ENCODE measurements around the gene BICC1. TPM values are rescaled to one million over a fixed set of nuclear protein-coding genes. Genes with fewer than 3 reads are reported as not detected.

The BICC1 gene
- total RNA-seq, 1 donor from 2014 or later: 58.0 TPM

- H3K36me3 ChIP-seq (ENCODE audit: control insufficient read depth, insufficient read depth, low read length): no peaks in the 10 kb centered on the region
- H3K27me3 ChIP-seq (ENCODE audit: control insufficient read depth, insufficient read depth, low read length): no peaks in the 10 kb centered on the region
- no peak for DNase-seq (ENCODE audit: low read depth)
- H3K4me3 ChIP-seq (ENCODE audit: low read depth, low read length): no peak overlapping the region
- TF ChIP-seq CTCF (IDR thresholded peaks at IDR 0.05; ENCODE audit: insufficient read depth, low read length, poor library complexity, severe bottlenecking): no peak
These were observed 230.9 kb downstream of the BICC1 start for GRCh38 chr10:58743466-58744115.

- no peak for DNase-seq (ENCODE audit: low read depth)
- TF ChIP-seq CTCF (IDR thresholded peaks at IDR 0.05; ENCODE audit: insufficient read depth, low read length, poor library complexity, severe bottlenecking): no peak
- Histone ChIP-seq H3K27me3 (ENCODE audit: control insufficient read depth, insufficient read depth, low read length) (no peaks in the 10 kb centered on the region), H3K36me3 (ENCODE audit: control insufficient read depth, insufficient read depth, low read length) (no peaks in the 10 kb centered on the region), H3K4me3 (ENCODE audit: low read depth, low read length) (no peak overlapping the region)
These were observed 234.0 kb downstream of the BICC1 start for GRCh38 chr10:58746474-58747185.

GRCh38 chr10:58747687-58748086 lies 235.0 kb downstream of the BICC1 start:
- no peak for TF ChIP-seq CTCF (IDR thresholded peaks at IDR 0.05; ENCODE audit: insufficient read depth, low read length, poor library complexity, severe bottlenecking)
- DNase-seq (ENCODE audit: low read depth): no peak
- no peak overlapping the region for H3K4me3 ChIP-seq (ENCODE audit: low read depth, low read length)
- no peaks in the 10 kb centered on the region for H3K27me3 ChIP-seq (ENCODE audit: control insufficient read depth, insufficient read depth, low read length)
- H3K36me3 ChIP-seq (ENCODE audit: control insufficient read depth, insufficient read depth, low read length): no peaks in the 10 kb centered on the region

GRCh38 chr10:58752665-58753064 lies 240.0 kb downstream of the BICC1 start:
- Histone ChIP-seq H3K4me3 (ENCODE audit: low read depth, low read length) (no peak overlapping the region), H3K27me3 (ENCODE audit: control insufficient read depth, insufficient read depth, low read length) (no peaks in the 10 kb centered on the region), H3K36me3 (ENCODE audit: control insufficient read depth, insufficient read depth, low read length) (no peaks in the 10 kb centered on the region)
- TF ChIP-seq CTCF (IDR thresholded peaks at IDR 0.05; ENCODE audit: insufficient read depth, low read length, poor library complexity, severe bottlenecking): no peak
- no peak for DNase-seq (ENCODE audit: low read depth)

GRCh38 chr10:58753425-58753824 lies 240.8 kb downstream of the BICC1 start:
- DNase-seq (ENCODE audit: low read depth): no peak
- H3K27me3 ChIP-seq (ENCODE audit: control insufficient read depth, insufficient read depth, low read length): no peaks in the 10 kb centered on the region
- no peaks in the 10 kb centered on the region for H3K36me3 ChIP-seq (ENCODE audit: control insufficient read depth, insufficient read depth, low read length)
- no peak overlapping the region for H3K4me3 ChIP-seq (ENCODE audit: low read depth, low read length)
- no peak for TF ChIP-seq CTCF (IDR thresholded peaks at IDR 0.05; ENCODE audit: insufficient read depth, low read length, poor library complexity, severe bottlenecking)

Data from kidney epithelial cell (primary cell).